GM18498 (cell line): ENCODE results near the gene ZNF804A.
"Not testable (repeated sequence)": the region's sequence is repeated elsewhere in the genome, so short reads cannot be mapped to it uniquely, and the experiment has no call there.

Experiments
- ATAC-seq: cut with Tn5 transposase; IDR thresholded peaks from one replicate; pipeline ENCODE4 v1.9.1; 2021; ENCODE audit warnings: mild to moderate bottlenecking, moderate library complexity; ENCODE audit not compliant: unreplicated experiment

ZNF804A gene

GRCh38 chr2:184799379-184799778 is 201.1 kb downstream of the ZNF804A start:
- ATAC-seq: no peak

GRCh38 chr2:184814421-184814820 is 216.1 kb downstream of the ZNF804A start:
- no peak for ATAC-seq

- no peak for ATAC-seq
These were observed 217.5 kb downstream of the ZNF804A start for GRCh38 chr2:184815824-184816223.

GRCh38 chr2:184824597-184824996 is 226.3 kb downstream of the ZNF804A start:
- ATAC-seq: no peak

- ATAC-seq: no peak
These were observed 232.2 kb downstream of the ZNF804A start for GRCh38 chr2:184830531-184830930.

GRCh38 chr2:184834699-184835397 is 236.5 kb downstream of the ZNF804A start:
- ATAC-seq: no peak

GRCh38 chr2:184835398-184835715 is 237.0 kb downstream of the ZNF804A start:
- ATAC-seq: no peak

GRCh38 chr2:184847331-184847730 is 249.0 kb downstream of the ZNF804A start:
- ATAC-seq: no peak

- no peak for ATAC-seq
These were observed 251.2 kb downstream of the ZNF804A start for GRCh38 chr2:184849516-184849915.

- ATAC-seq: no peak
These were observed 253.2 kb downstream of the ZNF804A start for GRCh38 chr2:184851576-184851975.

GRCh38 chr2:184859187-184859586 is 260.9 kb downstream of the ZNF804A start:
- no peak for ATAC-seq

- ATAC-seq: no peak
These were observed 262.4 kb downstream of the ZNF804A start for GRCh38 chr2:184860744-184861143.

GRCh38 chr2:184875212-184875611 is 276.9 kb downstream of the ZNF804A start:
- ATAC-seq: no peak

GRCh38 chr2:184875911-184876310 is 277.6 kb downstream of the ZNF804A start:
- no peak for ATAC-seq

- ATAC-seq: no peak
These were observed 279.6 kb downstream of the ZNF804A start for GRCh38 chr2:184877909-184878308.

- no peak for ATAC-seq
These were observed 281.3 kb downstream of the ZNF804A start for GRCh38 chr2:184879671-184880070.

GRCh38 chr2:184886585-184886984 is 288.3 kb downstream of the ZNF804A start:
- not testable (repeated sequence) for ATAC-seq

GRCh38 chr2:184890311-184890710 is 292.0 kb downstream of the ZNF804A start:
- ATAC-seq: peak; percentile 77

GRCh38 chr2:184904991-184905390 is 306.7 kb downstream of the ZNF804A start:
- ATAC-seq: no peak

GRCh38 chr2:184906160-184906559 is 307.8 kb downstream of the ZNF804A start:
- no peak for ATAC-seq

GRCh38 chr2:184906709-184907108 is 308.4 kb downstream of the ZNF804A start:
- ATAC-seq: no peak

GRCh38 chr2:184908966-184909365 is 310.6 kb downstream of the ZNF804A start:
- ATAC-seq: no peak

- ATAC-seq: no peak
These were observed 322.2 kb downstream of the ZNF804A start for GRCh38 chr2:184920451-184920965.
